ENCODE data around the gene LAMC1.

DNA sequence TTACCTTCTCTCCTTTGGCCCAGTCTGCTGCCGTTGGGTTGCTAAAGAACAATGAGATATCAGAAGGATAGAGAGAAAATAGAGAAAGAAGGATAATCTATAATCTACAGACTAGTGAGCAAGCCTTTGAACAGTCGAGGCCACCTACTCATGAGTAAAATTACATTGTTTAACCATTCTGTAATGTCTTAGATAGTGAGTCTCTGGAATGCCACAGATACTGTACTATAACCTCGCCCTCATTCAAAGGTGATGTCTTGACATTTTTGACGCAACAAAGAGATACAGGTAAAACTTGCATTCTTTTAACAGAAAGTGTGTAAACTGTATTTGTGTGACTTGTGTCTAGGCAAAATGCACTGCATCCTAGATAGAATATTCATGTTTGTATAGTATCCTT lies 77.9 kb downstream of the LAMC1 start:
- TF ChIP-seq, protein P1, sequence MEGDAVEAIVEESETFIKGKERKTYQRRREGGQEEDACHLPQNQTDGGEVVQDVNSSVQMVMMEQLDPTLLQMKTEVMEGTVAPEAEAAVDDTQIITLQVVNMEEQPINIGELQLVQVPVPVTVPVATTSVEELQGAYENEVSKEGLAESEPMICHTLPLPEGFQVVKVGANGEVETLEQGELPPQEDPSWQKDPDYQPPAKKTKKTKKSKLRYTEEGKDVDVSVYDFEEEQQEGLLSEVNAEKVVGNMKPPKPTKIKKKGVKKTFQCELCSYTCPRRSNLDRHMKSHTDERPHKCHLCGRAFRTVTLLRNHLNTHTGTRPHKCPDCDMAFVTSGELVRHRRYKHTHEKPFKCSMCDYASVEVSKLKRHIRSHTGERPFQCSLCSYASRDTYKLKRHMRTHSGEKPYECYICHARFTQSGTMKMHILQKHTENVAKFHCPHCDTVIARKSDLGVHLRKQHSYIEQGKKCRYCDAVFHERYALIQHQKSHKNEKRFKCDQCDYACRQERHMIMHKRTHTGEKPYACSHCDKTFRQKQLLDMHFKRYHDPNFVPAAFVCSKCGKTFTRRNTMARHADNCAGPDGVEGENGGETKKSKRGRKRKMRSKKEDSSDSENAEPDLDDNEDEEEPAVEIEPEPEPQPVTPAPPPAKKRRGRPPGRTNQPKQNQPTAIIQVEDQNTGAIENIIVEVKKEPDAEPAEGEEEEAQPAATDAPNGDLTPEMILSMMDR (conservative IDR thresholded peaks at IDR 0.05; ENCODE audit: low read depth, low read length): no peak
- TF ChIP-seq EZH2phosphoT487 (IDR thresholded peaks at IDR 0.05; ENCODE audit: borderline replicate concordance, low read length) (no peak), EZH2 (IDR thresholded peaks at IDR 0.05; ENCODE audit: low read length, unreplicated experiment) (no peak)

Measured in PC-3 (cell line).